HG02623 (cell line): ENCODE measurements around the gene PTPRR.
"Not testable (repeated sequence)": the region's sequence is repeated elsewhere in the genome, so short reads cannot be mapped to it uniquely, and the experiment has no call there.

Source experiments
- ATAC-seq: cut with Tn5 transposase; IDR thresholded peaks from one replicate; pipeline ENCODE4 v1.9.1; 2021; ENCODE audit warnings: moderate library complexity; ENCODE audit not compliant: unreplicated experiment

PTPRR gene

DNA sequence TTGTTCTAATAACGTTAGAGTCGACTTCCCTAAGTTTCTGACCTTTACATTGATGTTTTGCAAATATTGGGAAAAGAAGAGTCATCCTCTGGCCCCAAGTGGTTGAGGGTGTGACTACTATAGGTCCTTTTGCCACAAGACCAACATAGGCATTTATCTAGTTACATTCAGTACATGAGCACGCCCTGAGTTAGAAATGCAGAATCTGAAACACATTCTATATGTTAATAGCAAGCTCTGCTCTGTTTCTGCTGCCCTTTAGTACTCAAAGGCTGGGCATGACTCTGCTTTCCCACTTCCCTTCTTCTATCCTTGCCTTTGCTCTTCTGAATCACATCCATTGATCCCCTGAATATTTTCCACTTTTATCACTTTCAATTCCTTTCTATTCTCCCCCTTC lies 168.2 kb downstream of the PTPRR start:
- no peak for ATAC-seq

DNA sequence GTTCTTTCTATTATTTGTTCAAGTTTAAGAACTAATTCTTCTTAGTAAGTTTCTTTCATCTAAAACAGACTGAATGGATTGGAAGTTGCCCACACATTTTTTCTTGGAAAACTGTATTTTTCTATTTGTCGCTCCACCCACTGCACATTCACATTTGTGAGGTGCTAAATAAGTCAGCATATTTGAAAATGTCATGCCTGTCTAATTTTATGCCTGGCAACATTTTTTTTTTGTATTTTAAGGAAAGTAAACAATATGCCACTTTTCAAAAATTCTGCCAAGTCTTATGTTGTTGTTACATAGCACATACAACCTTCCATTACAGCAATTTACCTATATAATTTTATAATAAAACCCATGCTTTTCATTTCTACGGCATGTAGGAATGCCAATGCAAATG lies 170.6 kb downstream of the PTPRR start:
- no peak for ATAC-seq

DNA sequence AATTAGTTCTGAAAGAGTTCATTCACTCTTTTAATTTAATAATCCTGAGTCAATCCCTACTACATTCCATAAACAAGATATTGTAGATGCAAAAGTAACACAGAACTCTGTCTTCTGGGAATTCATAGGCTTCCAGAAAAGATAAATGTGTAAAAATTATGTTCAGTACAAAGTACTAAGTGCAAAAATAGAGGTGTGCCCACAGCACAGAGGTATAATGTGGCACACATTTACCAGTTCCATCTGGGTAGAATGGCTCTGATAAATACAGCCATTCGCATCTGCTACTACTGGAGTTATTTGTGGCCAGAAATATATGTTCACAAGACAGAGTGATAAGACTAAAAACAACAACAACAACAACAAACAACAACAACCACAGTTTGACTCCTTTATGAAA lies 171.7 kb downstream of the PTPRR start:
- no peak for ATAC-seq

DNA sequence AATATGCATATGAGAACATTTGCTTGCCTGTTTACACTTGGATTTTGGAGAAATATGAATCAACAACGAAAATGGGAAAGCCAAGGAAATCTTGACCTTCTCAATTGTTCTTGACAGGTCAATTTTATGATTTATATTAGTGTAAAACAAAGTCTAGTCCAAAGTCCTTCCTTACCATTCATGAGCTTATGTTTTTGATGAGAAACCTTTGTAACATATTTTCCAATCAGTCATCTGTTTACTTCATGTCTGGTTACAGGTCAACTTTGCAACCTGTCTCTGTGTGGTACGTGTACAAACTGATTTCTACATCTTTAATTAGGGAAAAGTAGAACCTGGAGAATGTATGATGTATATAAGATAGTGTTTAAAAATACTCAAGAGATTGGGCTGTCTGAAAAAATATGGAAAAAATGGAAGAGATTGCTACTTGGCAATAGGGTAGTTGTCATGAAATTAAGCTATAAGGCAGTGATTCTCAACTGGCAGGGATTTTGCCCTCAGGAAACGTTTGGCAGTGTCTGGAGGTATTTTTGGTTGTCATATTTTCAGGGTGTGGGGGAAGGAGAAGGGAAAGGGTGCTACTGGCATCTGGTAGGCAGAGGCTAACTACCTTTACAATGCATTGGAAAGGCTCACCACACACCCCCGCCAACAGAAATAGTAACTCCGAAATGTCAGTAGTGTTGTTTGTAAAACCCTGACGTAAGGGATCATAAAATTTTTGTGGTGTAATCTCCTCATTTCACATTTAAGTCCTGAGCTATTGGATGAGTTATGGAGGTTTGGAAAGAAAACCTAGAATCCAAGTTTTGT lies 172.9 kb downstream of the PTPRR start:
- ATAC-seq, result no peak

DNA sequence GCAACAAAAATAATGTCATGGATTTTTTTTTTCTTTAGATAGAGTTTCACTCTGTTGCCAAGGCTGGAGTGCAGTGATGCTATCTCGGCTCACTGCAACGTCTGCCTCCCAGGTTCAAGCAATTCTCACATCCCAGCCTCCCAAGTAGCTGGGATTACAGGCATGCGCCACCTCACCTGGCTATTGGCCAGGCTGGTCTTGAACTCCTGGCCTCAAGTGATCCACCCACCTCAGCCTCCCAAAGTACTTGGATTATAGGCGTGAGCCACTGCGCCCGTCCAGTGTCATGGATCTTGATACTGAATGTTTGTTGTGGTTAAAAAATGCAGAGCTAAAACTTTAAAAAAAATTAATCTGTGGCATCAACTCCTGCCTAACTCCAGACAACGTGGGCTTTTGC lies 175.5 kb downstream of the PTPRR start:
- ATAC-seq, result no peak

DNA sequence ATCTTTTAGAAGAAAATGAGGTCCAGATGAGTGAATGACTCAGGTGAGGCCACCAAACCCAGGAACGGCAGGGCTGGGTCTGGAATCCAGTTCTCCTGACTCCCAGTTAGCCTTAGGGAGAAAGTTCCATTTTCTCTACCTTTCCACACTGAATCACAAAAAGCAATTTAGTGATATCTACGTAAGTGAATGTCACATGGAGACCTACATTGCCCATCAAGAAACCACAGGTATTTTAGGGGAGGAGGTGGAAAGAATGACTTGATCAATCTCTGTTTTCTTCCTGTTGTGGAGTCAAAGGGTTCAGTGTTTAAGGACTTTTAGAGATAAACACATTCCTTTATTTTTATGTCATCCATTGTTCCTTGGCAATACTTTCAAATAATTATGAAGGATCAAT lies 176.4 kb downstream of the PTPRR start:
- no peak for ATAC-seq

DNA sequence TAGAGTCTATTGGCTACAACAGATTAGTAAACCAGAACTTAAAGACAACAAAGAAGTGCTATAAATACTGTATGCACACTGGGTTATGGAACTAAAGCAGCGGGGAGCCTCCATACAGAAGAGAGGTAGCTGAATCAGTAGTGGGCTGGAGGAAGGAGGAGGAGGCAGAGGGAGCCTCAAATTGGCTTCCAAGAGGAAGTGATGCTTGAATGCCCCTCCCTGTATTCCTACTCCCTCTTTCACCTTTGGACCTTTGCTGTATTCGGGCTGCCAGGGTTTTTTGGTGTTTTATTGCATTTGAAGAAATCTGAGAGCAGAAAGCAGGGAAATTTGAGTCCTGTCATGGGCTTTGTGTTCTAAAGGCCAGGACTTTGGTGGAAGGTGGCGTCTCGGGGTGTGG lies 179.3 kb downstream of the PTPRR start:
- ATAC-seq, result no peak

DNA sequence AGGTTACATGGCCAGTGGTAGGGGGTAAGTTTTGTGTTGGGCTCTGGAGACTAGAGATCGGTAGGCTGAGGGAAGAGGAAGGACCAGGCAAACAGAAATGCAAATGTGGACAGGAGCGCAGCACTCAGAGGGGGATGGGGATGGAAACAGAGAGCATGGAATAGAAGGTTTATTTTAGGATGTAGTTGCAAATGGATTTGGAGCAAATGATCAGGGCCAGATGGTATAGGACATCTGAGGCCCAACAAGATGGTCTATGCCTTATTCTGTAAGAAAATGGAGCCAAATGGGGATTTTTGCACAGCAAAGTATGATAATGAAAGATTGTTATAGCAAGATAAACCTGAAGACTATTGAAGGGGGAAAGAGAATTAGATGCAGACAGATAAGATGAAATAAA lies 180.8 kb downstream of the PTPRR start:
- no peak for ATAC-seq

DNA sequence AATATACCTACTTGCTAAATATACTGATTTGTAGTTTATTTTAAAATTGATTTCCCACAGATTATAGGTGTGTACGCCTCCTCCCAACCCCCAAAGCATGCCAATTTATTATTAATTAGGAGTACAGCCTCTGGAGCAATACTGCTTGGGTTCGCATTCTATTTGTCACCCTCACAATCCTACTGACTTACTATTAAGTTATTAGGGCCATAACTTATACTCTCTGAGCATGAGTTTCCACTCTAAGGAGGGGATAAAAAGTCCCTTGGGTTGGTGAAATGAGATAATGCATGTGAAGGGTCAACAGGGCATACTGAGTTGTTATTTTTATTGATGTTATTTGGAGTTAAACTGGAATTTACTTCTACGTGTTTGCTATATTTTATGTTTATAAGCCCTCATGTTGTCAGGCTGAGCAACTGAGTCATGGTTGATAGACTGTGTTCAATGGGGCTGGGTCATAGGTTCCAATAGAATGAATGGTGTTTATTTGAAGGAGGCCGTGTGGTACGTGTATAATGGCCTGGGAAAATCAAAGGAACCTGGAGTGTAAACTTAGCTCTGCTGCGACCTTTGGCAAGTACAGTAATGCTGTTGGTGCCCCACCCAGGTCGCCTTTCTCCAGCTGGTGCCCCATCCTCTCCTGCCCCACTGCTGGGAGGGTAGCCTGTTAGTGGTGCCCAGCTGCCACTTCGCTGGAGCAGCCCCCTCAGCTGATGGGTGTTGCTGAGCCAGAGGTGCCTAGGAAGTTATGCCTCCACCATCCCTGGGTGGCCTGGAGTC lies 184.0 kb downstream of the PTPRR start:
- no peak for ATAC-seq

DNA sequence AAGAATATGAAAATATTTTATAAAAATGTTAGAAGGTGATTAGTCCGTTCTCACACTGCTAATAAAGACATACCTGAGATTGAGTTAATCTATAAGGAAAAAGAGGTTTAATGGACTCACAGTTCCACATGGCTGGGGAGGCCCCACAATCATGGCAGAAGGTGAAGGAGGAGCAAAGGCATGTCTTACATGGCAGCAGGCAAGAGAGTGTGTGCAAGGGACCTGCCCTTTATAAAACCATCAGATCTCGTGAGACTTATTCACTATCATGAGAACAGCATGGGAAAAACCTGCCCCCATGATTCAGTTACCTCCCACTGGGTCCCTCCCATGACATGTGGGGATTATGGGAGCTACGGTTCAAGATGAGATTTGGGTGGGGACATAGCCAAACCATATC lies 185.3 kb downstream of the PTPRR start:
- not testable (repeated sequence) for ATAC-seq

DNA sequence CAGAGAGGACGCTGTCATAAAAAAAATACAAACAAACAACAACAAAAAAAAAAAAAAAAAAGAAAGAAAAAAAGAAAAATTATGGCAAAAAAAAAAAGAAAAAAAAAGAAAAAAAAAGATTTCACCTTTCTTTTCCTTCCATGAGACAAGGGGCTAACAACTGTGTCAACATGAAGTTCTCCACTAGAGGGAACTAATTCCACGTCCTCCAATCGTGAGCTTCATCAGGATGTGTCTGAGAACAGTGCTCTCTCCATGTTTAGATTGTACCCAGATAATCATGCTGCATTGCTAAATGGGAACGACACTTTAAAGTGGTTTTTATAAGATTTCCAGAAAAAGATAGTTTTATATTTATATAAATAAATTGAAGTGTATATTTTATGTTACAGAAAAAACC lies 187.2 kb downstream of the PTPRR start:
- peak; percentile 85 for ATAC-seq

DNA sequence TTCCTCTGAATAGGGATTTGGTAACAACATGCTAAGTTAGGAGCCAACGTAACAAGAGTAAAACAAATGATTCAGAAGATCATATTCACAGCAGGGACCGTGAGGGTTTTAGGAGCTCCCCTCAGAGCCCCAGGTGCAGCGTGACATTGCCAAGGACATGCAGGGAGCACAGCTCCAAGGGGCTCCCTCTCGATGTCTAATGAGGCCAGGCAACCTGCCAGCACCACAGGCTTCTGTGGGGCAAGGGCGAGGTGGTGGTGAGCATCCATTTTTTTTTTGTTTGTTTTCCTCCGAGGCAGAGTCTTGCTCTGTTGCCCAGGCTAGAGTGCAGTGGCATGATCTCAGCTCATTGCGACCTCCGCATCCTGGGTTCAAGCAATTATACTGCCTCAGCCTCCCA lies 188.3 kb downstream of the PTPRR start:
- ATAC-seq, result no peak

DNA sequence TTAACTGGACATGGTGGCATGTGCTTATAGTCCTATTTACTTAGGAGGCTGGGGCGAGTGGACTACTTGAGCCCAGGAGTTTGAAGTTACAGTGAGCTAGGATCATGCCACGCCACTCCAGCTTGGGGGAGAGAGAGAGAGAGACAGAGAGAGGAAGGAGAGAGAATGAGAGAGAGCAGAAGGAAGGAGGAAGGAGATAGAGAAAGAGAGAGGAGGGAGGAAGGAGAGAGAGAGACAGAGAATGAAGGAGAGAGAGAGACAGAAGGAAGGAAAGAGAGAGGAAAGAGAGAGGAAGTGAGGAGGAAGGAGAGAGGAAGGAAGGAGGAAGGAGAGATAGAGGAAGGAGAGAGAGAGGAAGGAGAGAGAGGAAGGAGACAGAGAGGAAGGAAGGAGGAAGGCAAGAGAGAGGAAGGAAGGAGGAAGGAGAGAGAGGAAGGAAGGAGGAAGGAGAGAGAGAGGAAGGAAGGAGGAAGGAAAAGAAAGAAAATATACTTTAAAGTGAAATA lies 189.8 kb downstream of the PTPRR start:
- ATAC-seq, result no peak

DNA sequence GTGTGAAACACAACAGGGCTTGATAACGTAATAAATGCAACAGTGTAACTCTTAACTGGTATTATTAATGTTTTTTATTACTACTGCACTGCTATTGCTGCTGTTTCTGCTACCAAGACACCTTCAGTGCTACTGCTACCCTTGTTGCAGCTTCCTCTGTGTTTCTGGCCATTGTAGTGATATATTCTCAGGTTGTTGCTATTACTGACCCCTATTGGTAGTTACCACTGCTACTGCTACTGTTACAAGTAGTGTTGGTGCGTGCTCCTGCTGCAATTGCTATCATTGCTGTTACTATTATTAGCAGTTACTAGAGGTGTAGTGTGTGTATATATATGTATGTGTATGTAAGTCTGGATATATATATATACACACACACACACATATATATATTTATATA lies 196.1 kb downstream of the PTPRR start:
- peak; percentile 43 for ATAC-seq

DNA sequence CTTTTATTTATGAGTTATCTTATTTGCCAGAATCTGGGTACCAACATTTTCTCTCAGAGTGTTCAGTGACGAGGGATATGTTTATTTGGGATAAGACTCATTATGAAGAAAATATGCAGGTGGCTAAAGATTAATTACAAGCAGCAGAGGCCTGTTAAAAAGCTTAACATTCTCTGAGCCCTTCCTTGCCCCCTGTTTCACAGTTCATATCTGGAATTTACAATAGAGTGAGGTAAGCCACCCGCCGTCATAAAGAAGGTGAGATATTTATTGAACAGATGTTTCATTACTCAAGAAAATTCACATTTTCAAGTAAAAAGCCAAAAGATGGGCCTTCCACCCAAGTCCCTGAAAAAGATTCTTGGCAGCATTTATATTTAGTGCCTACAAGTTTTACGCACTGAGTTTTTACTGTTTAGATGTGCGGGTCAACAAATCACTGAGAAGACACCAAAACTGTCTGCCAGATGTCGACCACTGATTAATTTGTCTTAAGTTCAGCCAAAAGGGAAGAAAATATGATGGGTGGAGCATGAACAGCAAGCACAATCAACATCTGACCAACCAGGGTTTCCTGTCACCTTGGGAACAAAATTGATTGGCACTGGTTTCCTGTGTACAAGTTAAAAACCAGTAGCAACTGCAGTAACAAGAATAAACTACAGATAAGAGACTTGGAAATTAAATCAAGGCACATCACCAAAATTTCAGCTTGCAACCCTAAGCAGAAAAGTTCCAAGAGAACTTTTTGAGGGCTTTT lies 197.8 kb downstream of the PTPRR start:
- no peak for ATAC-seq

DNA sequence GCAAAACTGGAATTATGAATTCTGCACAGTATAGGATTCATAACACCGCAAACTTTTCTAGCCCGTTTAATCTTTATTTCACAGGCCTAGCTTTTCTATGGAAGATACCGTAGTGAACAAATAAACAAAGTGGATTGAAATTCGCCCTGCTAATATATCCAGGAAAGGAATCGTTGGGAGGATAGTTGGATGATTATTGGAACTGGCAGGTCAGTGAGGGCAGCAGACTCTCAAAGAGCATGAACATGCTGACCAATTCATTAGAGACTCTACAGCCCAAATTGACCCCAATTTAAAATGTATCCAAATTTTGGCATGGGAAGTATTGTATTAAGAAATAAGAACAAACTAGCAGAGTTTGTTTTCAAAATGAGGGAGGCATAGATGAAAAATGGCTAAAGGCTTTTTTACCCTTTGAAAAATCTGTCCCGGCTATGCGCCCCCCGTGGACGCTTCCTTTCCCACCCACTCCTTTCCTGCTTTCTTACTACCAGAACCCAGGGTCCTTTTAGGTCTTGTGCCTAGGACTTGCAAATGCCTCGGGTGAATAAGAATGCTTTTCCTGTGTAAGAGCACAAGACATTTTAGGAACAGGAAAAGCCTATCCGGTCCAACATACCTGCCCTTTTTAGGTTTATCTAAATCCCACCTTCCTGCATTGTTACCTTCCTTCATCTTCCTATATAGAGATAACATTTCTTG lies 198.7 kb downstream of the PTPRR start:
- no peak for ATAC-seq

DNA sequence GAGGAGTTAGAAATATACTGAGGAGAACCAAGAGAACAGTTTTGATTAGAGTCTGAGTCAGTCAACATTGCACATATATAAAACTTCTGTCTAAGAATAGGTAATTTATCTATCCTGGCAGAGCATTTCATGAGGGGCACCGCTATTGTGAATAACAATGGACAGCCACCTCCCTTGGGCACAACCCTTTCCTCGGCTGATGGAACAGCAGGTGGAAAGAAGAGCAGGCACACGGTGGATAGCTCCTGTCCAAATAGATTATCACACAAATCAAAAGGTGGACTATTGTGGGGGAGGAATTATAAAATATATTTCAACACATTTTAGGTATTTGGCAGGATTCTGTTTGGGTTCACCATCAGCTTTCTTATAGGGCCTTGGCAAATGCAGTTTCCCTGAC lies 199.3 kb downstream of the PTPRR start:
- ATAC-seq, result no peak

DNA sequence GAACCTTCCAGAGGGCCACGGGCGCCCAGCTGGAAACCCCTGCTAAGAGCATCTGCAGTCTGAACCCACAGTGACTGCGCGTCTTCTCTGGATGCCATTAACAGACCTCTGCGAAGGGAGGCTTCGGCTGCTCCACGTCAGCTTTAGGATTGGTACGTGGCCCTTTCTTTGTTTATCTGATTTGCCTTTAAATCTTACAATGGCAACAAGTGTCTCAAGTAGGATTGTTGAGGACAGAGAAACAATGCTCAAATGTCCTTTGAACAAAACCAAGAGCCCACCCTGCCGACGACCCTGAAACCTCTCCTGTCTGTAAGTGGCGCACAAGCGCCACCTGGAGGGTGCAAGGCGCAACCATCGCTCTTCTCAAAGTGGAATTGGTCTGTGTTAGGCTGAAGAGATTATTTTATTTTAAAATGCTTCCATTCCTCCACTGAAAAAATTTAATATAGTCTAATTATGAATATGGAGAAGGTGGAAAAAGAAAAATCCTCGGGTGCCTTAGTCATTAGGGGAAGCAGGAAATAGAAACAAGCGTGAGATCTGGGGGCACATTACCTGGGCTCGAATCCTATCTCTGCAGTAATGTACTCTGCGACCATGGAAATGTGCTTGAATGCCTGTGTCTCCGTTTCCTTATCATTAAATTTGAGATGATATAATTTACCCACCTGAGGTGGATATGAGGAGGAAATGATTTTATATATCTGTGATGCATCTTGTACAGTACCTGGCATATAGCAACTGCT lies 200.7 kb downstream of the PTPRR start:
- ATAC-seq, result peak; percentile 53

DNA sequence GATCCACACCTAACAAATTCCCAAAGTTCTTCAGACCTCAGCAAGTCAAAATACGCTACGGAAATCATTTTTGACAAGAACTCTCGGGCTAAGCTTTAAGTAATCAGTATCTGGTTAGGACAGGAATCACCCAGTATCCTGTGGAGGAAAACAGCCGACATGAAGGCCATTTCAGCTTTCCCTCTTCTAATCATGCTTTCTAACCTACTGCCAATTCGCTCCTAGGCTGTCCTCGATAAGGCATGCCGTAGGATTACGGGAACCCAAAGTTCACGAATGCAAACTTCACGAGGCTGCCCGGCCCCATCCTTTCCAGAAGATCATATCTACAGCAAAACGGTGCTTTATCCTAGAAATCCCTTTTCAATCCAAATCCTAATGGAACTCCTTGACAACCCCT lies 201.5 kb downstream of the PTPRR start:
- ATAC-seq, result no peak

DNA sequence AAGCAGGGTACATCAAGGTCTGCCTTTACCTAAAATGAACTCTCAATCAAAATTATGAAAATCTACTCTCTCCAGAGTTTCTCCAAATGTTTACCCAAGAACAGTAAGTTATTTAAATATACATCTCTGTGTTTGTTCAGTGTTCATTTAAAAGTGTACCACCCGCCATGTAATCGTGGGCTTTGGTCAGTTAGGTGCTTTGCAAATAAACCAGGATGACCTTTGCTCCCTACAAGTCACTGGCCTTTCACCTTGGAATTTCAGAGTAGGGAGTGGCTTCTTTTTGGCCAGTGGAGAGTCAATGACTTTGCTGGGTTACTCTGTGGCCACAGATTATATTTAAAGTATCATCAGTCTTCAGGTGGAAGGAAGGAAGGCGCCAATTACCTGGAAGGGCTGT lies 208.7 kb downstream of the PTPRR start:
- ATAC-seq, result no peak
